HG03442 (cell line): Measurements from ENCODE around the gene FANCI.

ENCODE experiments used
- ATAC-seq: cut with Tn5 transposase; IDR thresholded peaks from one replicate; pipeline ENCODE4 v1.9.1; 2021; ENCODE audit warnings: mild to moderate bottlenecking, moderate library complexity; ENCODE audit not compliant: unreplicated experiment

FANCI gene

GRCh38 chr15:89243691-89244573, at the start of gene FANCI:
Gene FANCI, plus strand, starts transcription at chr15:89243979. Its CDS starts 3,669 bp downstream, at chr15:89247648.
- ATAC-seq = peak; percentile 91

GRCh38 chr15:89194608-89195007, 49.2 kb upstream of the FANCI start:
- no peak for ATAC-seq

- no peak for ATAC-seq
These were observed 47.9 kb upstream of the FANCI start for GRCh38 chr15:89195836-89196235.

GRCh38 chr15:89196241-89196640, 47.5 kb upstream of the FANCI start:
- ATAC-seq = no peak

- no peak for ATAC-seq
These were observed 46.8 kb upstream of the FANCI start for GRCh38 chr15:89196994-89197393.

- no peak for ATAC-seq
These were observed 46.2 kb upstream of the FANCI start for GRCh38 chr15:89197503-89197971.

- ATAC-seq = no peak
These were observed 45.6 kb upstream of the FANCI start for GRCh38 chr15:89198196-89198595.

GRCh38 chr15:89198934-89199333, 44.8 kb upstream of the FANCI start:
- ATAC-seq = no peak

GRCh38 chr15:89199746-89200145, 44.0 kb upstream of the FANCI start:
- ATAC-seq = no peak

GRCh38 chr15:89200182-89200581, 43.6 kb upstream of the FANCI start:
- ATAC-seq = no peak

GRCh38 chr15:89201465-89202005, 42.2 kb upstream of the FANCI start:
- ATAC-seq = no peak

GRCh38 chr15:89203705-89204273, 40.0 kb upstream of the FANCI start:
- ATAC-seq = no peak

GRCh38 chr15:89205991-89206585, 37.7 kb upstream of the FANCI start:
- ATAC-seq = no peak

GRCh38 chr15:89206908-89207331, 36.9 kb upstream of the FANCI start:
- peak; percentile 69 for ATAC-seq

- ATAC-seq = no peak
These were observed 35.5 kb upstream of the FANCI start for GRCh38 chr15:89208256-89208655.

- ATAC-seq = no peak
These were observed 34.7 kb upstream of the FANCI start for GRCh38 chr15:89209057-89209456.

GRCh38 chr15:89211678-89212170, 32.1 kb upstream of the FANCI start:
- ATAC-seq = no peak

GRCh38 chr15:89215627-89216026, 28.2 kb upstream of the FANCI start:
- no peak for ATAC-seq

- ATAC-seq = no peak
These were observed 26.7 kb upstream of the FANCI start for GRCh38 chr15:89217031-89217430.

GRCh38 chr15:89217686-89218376, 25.9 kb upstream of the FANCI start:
- no peak for ATAC-seq

GRCh38 chr15:89218531-89218930, 25.2 kb upstream of the FANCI start:
- ATAC-seq = no peak
